Body of pancreas (tissue), 4 donors: ENCODE data around the gene PLAGL2. TPM values are rescaled to one million over a fixed set of nuclear protein-coding genes. Genes with fewer than 3 reads are reported as not detected.

ENCODE experiments used
- ATAC-seq: fragments of 150-250 bp; one replicate; pipeline ENCODE4 v1.9.1; 2016
- DNase-seq, 4 donors: peaks; one replicate each; pipeline ENCODE4 v3.0.0-alpha.2; 2019
- H3K27ac ChIP-seq, 4 donors: fragments of 200-600 bp; sonication (generic); 1 replicate in 3 of 4; 2 replicates in 1 of 4; pipeline versions ENCODE4 v1.5.1 to v1.6.1; 2016 to 2019; ENCODE audit warnings: mild to moderate bottlenecking in 1 of 4, mixed read lengths in 1 of 4, moderate library complexity in 1 of 4
- H3K27me3 ChIP-seq, 2 donors: fragments of 200-600 bp; sonication (generic); one replicate each; pipeline ENCODE4 v1.6.0; 2016; ENCODE audit warnings: mild to moderate bottlenecking in 1 of 2
- H3K36me3 ChIP-seq, 2 donors: fragments of 200-600 bp; sonication (generic); replicated peaks in 1 of 2; 2 replicates each; pipeline ENCODE4 v1.5.1; 2016; ENCODE audit warnings: low read depth in 2 of 2; ENCODE audit not compliant: insufficient read depth in 1 of 2
- H3K4me1 ChIP-seq: fragments of 200-600 bp; sonication (generic); one replicate; pipeline ENCODE4 v1.6.0; 2016
- H3K4me3 ChIP-seq, 2 donors: fragments of 200-600 bp; sonication (generic); 1 replicate in 1 of 2; 2 replicates in 1 of 2; pipeline ENCODE4 v1.5.1; 2016 to 2019
- H3K9me3 ChIP-seq, 3 donors: fragments of 200-600 bp; sonication (generic); 1 replicate in 2 of 3; 2 replicates in 1 of 3; pipeline ENCODE4 v1.5.1; 2016
- POLR2A ChIP-seq, 3 donors: fragments of 450-650 bp; IDR thresholded peaks; one replicate each; pipeline ENCODE4 v1.6.1; 2016; ENCODE audit warnings: antibody characterized with exemption in 3 of 3, mild to moderate bottlenecking in 2 of 3
- WGBS, 2 donors: methylation state at CpG; one replicate each; pipeline ENCODE4 v1.1.5; 2017; 5-methylcytosine and 5-hydroxymethylcytosine counted together
- intact Hi-C: fragments of 100-400 bp; cut with DNase I; formaldehyde crosslinking; loops from one replicate; pipeline ENCODE4 v1.15.1; 2023
- microRNA counts, 2 donors: library from miRNA; unstranded; fragments of <30 nt; microRNA quantifications; one replicate each; lab custom pipeline; 2017
- total RNA-seq, 2 donors: library from RNA; depleted of rRNA; stranded (reverse); fragments of >200 nt; gene quantifications; one replicate each; pipeline ENCODE4 v1.1.0, GENCODE V29; 2016
- TF ChIP-seq, protein P1 (sequence below), 7 experiments: fragments of 450-650 bp in 4 of 7; fragments of 200-600 bp in 3 of 7; sonication (generic) in 3 of 7; IDR thresholded peaks; one replicate each; pipeline ENCODE4 v1.5.1; 2016 to 2019; ENCODE audit warnings: antibody characterized with exemption in 7 of 7

The PLAGL2 gene
- total RNA-seq, 2 donors from 2014 or later: 4.6 to 5.2 TPM

GRCh38 chr20:32149566-32150170, 57.9 kb downstream of the PLAGL2 start:
- peaks cover 0 to 37% of the 10 kb centered on the region in 2 donors for H3K36me3 ChIP-seq
- no peak for ATAC-seq
- no peak overlapping the region for H3K27ac ChIP-seq
- intact Hi-C loops: no loop called here
- 70 to 89% methylated on average over 2 to 8 of the region's 8 CpGs for WGBS, 2 donors
- no peaks in the 10 kb centered on the region for H3K27me3 ChIP-seq
- DNase-seq: no peak
- no peak overlapping the region for H3K4me3 ChIP-seq
- peaks cover 2% of the 10 kb centered on the region for H3K4me1 ChIP-seq
- no peaks in the 10 kb centered on the region for H3K9me3 ChIP-seq
- TF ChIP-seq POLR2A (IDR thresholded peaks at IDR 0.05): no peak
- TF ChIP-seq, protein P1, sequence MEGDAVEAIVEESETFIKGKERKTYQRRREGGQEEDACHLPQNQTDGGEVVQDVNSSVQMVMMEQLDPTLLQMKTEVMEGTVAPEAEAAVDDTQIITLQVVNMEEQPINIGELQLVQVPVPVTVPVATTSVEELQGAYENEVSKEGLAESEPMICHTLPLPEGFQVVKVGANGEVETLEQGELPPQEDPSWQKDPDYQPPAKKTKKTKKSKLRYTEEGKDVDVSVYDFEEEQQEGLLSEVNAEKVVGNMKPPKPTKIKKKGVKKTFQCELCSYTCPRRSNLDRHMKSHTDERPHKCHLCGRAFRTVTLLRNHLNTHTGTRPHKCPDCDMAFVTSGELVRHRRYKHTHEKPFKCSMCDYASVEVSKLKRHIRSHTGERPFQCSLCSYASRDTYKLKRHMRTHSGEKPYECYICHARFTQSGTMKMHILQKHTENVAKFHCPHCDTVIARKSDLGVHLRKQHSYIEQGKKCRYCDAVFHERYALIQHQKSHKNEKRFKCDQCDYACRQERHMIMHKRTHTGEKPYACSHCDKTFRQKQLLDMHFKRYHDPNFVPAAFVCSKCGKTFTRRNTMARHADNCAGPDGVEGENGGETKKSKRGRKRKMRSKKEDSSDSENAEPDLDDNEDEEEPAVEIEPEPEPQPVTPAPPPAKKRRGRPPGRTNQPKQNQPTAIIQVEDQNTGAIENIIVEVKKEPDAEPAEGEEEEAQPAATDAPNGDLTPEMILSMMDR (IDR thresholded peaks at IDR 0.05): no peak

- intact Hi-C loops: no loop called here
- ATAC-seq (no peak), DNase-seq (no peak)
- Histone ChIP-seq H3K27me3 (no peaks in the 10 kb centered on the region), H3K4me1 (no peaks in the 10 kb centered on the region), H3K36me3 (peaks cover 0 to 62% of the 10 kb centered on the region in 2 donors), H3K9me3 (no peaks in the 10 kb centered on the region), H3K27ac (no peak overlapping the region), H3K4me3 (no peak overlapping the region)
- no peak for TF ChIP-seq POLR2A (IDR thresholded peaks at IDR 0.05)
- TF ChIP-seq, protein P1 (IDR thresholded peaks at IDR 0.05): no peak
- WGBS, 2 donors: 94 to 95% methylated on average over 6 to 8 of the region's 8 CpGs
Measured at GRCh38 chr20:32144898-32145662, 62.5 kb downstream of the PLAGL2 start.

- intact Hi-C loops: no loop called here
- ATAC-seq (no peak), DNase-seq (no peak)
- Histone ChIP-seq H3K27ac (no peak overlapping the region), H3K27me3 (no peaks in the 10 kb centered on the region), H3K4me1 (no peaks in the 10 kb centered on the region), H3K4me3 (no peak overlapping the region), H3K36me3 (peaks cover 0 to 59% of the 10 kb centered on the region in 2 donors), H3K9me3 (no peaks in the 10 kb centered on the region)
- TF ChIP-seq POLR2A (IDR thresholded peaks at IDR 0.05): no peak
- TF ChIP-seq, protein P1 (IDR thresholded peaks at IDR 0.05): no peak
- WGBS, 2 donors: 96 to 98% methylated on average over 14 to 15 of the region's 15 CpGs
Measured at GRCh38 chr20:32142991-32143390, 64.6 kb downstream of the PLAGL2 start.

MicroRNAs encoded within 50 kb of the gene (microRNA counts, 767-probe panel; counts per million panel counts)
- microRNA hsa-miR-1825 (lab: Ali Mortazavi, UCI): 0 to 736 counts per million in 2 donors

Other genes starting within 250 kb of the PLAGL2 start
- gene XKR7, start 239.6 kb downstream of the PLAGL2 start, total RNA-seq: under 1 TPM; 0.26 to 0.33 TPM
- 1 to 10 TPM; 3.4 to 5.9 TPM for gene CCM2L, start 197.3 kb downstream of the PLAGL2 start, total RNA-seq
- 1 to 10 TPM; 2.1 to 4.3 TPM for gene HCK, start 155.5 kb downstream of the PLAGL2 start, total RNA-seq
- gene TM9SF4, start 98.0 kb downstream of the PLAGL2 start, total RNA-seq: 10 to 100 TPM; 16.9 to 27.0 TPM
- 10 to 100 TPM; 12.2 to 23.6 TPM for gene POFUT1, start 137 bp upstream of the PLAGL2 start, total RNA-seq
- gene KIF3B, start 69.9 kb upstream of the PLAGL2 start, total RNA-seq: 10 to 100 TPM; 23.1 to 28.3 TPM
- gene ASXL1, start 150.6 kb upstream of the PLAGL2 start, total RNA-seq: 100 to 1,000 TPM in 1 of 2 donors, 10 to 100 TPM in 1; 57.9 to 102 TPM